Activated naive CD4-positive, alpha-beta T cell treated with anti-CD3 and anti-CD28 coated beads, Interleukin-2, amount 50 U/mL, for 16 hours (primary cell): ENCODE measurements around the gene SRL.
"Not testable (repeated sequence)": the region's sequence is repeated elsewhere in the genome, so short reads cannot be mapped to it uniquely, and the experiment has no call there.

Source experiments
- DNase-seq: peaks from one replicate; pipeline ENCODE4 v3.0.0-alpha.2; 2020

Gene SRL

GRCh38 chr16:4260360-4260759, 18.5 kb upstream of the SRL start:
- DNase-seq = no peak

GRCh38 chr16:4257646-4258556, 16.0 kb upstream of the SRL start:
- no peak for DNase-seq

GRCh38 chr16:4253394-4254150, 11.7 kb upstream of the SRL start:
- DNase-seq = peak; percentile 100

GRCh38 chr16:4253012-4253393, 11.1 kb upstream of the SRL start:
- DNase-seq = not testable (repeated sequence)

- DNase-seq = no peak
These were observed 7.8 kb upstream of the SRL start for GRCh38 chr16:4249530-4250308.

GRCh38 chr16:4247460-4247784, 5.5 kb upstream of the SRL start:
- no peak for DNase-seq

- no peak for DNase-seq
These were observed 5.0 kb upstream of the SRL start for GRCh38 chr16:4246777-4247459.

- no peak for DNase-seq
These were observed 3.4 kb upstream of the SRL start for GRCh38 chr16:4245077-4245791.

GRCh38 chr16:4244254-4245076, 2.6 kb upstream of the SRL start:
- DNase-seq = no peak

- DNase-seq = no peak
These were observed 487 bp downstream of the SRL start for GRCh38 chr16:4241258-4241927.

GRCh38 chr16:4240624-4241023, 1.3 kb downstream of the SRL start:
- DNase-seq = no peak

GRCh38 chr16:4239682-4240175, 2.2 kb downstream of the SRL start:
- no peak for DNase-seq

GRCh38 chr16:4239020-4239419, 2.9 kb downstream of the SRL start:
- no peak for DNase-seq

GRCh38 chr16:4233431-4233830, 8.4 kb downstream of the SRL start:
- DNase-seq = no peak

- DNase-seq = no peak
These were observed 9.1 kb downstream of the SRL start for GRCh38 chr16:4232541-4233386.

- no peak for DNase-seq
These were observed 10.0 kb downstream of the SRL start for GRCh38 chr16:4231886-4232285.

- no peak for DNase-seq
These were observed 10.5 kb downstream of the SRL start for GRCh38 chr16:4231367-4231766.

- no peak for DNase-seq
These were observed 14.9 kb downstream of the SRL start for GRCh38 chr16:4227040-4227332.

GRCh38 chr16:4226251-4227039, 15.4 kb downstream of the SRL start:
- DNase-seq = no peak
